Astrocyte of the spinal cord (primary cell): ENCODE results near the gene RHEB.

Experiments used
- DNase-seq: peaks from one replicate; pipeline ENCODE4 v3.0.0; 2011; ENCODE audit warnings: low read depth, low spot score
- H3K4me3 ChIP-seq: 2 replicates; pipeline ENCODE4 v1.5.1; 2011; ENCODE audit warnings: low read depth, mild to moderate bottlenecking, low read length, moderate library complexity
- in situ Hi-C: cut with HindIII; loops from 2 replicates; pipeline ENCODE4 v1.10.0; 2017; ENCODE audit warnings: low sequenced_read_pairs
- TF ChIP-seq, protein P1 (sequence below): IDR thresholded peaks from 2 replicates; pipeline ENCODE4 v1.5.1; 2012; ENCODE audit warnings: low read depth, mild to moderate bottlenecking, low read length, inconsistent platforms

The RHEB gene

DNA sequence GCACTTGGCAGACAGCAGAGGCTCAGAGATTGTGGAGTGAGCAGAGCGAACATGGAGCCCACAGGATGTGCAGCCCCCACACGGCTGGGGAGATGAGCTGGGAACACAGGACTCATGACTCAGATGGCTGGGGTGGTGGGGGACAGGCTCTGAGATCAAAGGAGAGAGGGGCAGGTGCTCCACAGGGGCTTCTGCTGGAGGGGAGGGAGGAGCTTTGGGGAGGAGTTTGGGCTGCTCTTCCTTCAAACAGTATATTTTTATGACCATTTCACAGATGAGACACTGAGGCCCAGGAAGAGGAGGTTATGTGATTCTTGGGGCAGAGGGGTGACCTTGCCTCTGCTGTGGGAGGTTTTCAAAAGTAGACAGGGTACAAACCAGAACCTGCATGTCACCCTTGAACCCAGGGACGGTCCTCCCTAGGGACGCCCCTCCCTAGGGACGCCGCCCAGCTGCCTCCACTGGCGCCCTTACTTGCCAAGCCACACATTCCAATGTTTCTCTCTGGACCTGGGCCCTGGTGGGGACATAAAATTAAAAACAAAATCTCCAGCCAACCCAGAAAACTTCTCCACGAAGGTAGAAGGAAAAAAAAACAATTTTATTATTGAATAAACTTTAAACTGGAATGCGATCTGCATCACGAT is 78.8 kb downstream of the RHEB start:
- TF ChIP-seq, protein P1, sequence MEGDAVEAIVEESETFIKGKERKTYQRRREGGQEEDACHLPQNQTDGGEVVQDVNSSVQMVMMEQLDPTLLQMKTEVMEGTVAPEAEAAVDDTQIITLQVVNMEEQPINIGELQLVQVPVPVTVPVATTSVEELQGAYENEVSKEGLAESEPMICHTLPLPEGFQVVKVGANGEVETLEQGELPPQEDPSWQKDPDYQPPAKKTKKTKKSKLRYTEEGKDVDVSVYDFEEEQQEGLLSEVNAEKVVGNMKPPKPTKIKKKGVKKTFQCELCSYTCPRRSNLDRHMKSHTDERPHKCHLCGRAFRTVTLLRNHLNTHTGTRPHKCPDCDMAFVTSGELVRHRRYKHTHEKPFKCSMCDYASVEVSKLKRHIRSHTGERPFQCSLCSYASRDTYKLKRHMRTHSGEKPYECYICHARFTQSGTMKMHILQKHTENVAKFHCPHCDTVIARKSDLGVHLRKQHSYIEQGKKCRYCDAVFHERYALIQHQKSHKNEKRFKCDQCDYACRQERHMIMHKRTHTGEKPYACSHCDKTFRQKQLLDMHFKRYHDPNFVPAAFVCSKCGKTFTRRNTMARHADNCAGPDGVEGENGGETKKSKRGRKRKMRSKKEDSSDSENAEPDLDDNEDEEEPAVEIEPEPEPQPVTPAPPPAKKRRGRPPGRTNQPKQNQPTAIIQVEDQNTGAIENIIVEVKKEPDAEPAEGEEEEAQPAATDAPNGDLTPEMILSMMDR = no peak
- H3K4me3 ChIP-seq = no peak overlapping the region
- in situ Hi-C loops = no loop called here
- DNase-seq = no peak

DNA sequence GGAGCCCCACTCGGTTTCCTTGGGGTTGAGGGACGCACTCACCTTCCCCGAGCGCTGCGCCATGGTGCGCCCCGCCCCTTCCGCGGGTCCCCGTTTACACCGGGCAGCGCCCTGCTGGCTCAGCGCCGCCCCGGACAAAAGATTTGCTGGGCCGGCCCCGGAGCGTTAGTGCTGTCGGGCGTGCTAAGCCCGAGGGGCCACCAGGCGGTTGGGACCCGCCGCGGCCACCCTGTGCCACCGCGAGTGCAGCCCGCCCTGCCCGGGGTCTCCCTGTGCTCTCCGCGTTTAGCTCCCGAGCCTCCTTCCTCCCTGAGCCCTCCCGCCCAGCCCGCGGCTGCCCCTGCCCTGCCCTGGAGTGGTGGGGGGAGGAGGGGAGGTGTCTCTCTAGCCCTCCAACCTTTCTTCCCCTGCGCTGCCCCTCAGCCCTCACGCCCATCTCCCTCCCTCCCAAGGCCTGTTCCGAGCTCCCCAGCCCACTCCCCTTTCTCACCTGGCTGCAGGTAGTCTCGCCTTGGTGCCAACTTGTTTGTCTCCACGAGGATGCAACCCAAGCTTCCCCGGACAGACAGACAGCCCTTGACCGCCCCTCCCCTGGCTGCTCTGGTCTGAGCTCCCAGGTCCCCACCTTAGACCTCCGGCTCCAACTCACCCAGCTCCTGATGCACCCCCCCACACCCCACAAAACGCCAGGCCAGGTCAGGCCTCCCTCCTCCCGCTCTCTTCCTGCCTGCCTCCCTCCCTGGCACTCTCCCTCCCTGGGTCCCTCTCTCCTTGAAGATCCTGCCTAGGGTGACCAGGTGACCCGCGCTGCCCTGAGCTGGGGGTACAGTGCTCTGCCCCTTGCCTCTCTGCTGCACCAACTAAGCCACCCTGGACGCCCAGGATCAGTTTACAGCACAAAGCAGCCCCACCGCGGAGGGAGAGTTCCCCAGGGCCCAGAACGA is 79.6 kb downstream of the RHEB start, which contains the start of gene CRYGN:
Gene CRYGN (minus strand): TSS at position 287 of the 944 bp plus-strand sequence. CDS start 224 bp downstream, at position 63.
- TF ChIP-seq, protein P1 = no peak
- DNase-seq = no peak
- peak within 1 kb of the TSS; percentile 23 for H3K4me3 ChIP-seq
- in situ Hi-C loops = no loop called here

DNA sequence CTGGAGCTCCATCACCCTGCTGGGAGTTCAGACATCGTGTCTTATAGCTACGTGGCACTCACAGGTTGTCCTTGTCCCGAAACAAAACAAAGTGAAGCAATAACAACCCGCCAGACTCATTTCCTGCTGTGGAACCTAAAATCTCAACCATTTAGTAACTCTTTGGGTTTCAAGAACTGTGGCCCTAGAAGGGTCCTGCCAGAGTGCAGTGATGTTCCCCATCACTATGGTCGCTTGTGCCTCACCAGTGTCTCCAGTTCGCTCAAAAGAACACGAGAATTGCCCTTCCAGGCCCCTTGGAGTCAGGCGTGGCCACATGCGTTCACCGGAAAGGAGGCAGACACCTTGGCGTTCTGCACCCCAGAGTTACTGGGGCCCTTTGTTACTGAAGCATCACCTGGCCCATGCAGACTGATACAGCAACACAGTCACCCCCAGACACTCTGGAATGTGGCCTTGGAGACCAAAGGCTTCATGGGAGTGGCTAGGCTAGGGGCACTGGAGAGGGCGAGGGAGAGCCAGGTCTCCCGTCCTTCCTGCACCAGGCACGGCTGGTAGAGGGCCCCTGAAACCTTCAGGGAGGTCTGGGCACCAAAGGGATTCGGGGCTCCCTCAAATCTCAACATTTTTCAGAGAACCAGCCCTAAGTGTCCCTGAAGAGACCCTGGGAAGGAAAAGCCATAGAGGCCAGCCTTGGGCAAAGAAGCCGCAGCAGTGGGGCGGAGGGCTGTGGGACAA is 80.7 kb downstream of the RHEB start:
- TF ChIP-seq, protein P1 = no peak
- no peak overlapping the region for H3K4me3 ChIP-seq
- no peak for DNase-seq
- in situ Hi-C loops = no loop called here

DNA sequence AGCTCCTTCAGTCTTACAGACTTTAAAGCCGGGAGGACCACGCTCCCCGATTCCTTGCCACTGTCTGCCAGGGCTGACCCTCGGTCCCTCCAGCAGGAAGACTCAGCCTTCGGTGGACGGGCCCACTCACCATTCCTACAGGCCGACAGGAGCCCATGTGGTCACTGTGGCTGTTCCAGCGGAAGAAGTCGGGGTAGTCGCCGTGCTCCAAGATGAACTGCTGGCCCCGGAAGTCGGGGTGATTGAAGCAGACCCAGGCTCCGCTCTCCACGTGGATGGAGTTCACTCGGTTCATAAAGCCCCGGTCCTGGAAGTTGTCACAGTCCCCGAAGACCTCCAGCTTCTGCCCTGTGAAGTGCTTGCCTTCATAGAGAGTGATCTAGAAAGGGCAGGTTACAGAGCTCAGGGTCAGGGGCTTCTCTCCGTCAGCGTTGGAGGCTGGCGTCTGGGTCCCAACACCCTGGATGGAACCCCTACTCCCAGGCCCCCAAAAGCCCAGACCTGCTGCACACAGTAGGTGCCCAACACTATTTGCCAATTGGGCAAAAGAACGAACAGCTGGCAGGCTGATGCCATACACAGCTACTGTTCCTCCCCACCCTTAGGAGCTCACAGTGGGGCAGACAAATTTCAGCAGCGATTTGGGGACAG is 81.7 kb downstream of the RHEB start:
- no peak overlapping the region for H3K4me3 ChIP-seq
- in situ Hi-C loops = no loop called here
- TF ChIP-seq, protein P1 = no peak
- DNase-seq = no peak

DNA sequence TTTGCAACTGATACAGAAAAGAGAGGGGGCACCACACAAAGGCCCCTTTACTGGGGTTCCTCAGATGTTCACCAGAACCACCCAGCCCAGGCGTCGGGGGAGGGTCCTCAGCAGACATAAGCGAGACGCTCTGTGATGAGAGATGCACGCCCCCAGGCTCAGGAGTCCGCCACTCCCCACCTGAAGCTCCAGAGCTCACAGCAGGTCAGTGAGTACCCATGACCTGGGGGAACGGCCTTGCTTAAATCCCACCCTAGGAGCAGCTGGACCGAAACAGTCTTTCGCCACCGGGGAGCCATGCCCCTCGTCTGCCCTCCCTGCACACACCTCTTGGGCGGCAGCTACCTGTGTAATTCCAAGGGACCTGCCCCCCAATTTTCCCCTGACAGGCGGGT is 82.5 kb downstream of the RHEB start:
- no peak for DNase-seq
- no peak overlapping the region for H3K4me3 ChIP-seq
- in situ Hi-C loops = no loop called here
- TF ChIP-seq, protein P1 = no peak
